ENCODE results near the gene SEC31B.

SEC31B gene, protein sequence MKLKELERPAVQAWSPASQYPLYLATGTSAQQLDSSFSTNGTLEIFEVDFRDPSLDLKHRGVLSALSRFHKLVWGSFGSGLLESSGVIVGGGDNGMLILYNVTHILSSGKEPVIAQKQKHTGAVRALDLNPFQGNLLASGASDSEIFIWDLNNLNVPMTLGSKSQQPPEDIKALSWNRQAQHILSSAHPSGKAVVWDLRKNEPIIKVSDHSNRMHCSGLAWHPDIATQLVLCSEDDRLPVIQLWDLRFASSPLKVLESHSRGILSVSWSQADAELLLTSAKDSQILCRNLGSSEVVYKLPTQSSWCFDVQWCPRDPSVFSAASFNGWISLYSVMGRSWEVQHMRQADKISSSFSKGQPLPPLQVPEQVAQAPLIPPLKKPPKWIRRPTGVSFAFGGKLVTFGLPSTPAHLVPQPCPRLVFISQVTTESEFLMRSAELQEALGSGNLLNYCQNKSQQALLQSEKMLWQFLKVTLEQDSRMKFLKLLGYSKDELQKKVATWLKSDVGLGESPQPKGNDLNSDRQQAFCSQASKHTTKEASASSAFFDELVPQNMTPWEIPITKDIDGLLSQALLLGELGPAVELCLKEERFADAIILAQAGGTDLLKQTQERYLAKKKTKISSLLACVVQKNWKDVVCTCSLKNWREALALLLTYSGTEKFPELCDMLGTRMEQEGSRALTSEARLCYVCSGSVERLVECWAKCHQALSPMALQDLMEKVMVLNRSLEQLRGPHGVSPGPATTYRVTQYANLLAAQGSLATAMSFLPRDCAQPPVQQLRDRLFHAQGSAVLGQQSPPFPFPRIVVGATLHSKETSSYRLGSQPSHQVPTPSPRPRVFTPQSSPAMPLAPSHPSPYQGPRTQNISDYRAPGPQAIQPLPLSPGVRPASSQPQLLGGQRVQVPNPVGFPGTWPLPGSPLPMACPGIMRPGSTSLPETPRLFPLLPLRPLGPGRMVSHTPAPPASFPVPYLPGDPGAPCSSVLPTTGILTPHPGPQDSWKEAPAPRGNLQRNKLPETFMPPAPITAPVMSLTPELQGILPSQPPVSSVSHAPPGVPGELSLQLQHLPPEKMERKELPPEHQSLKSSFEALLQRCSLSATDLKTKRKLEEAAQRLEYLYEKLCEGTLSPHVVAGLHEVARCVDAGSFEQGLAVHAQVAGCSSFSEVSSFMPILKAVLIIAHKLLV

DNA sequence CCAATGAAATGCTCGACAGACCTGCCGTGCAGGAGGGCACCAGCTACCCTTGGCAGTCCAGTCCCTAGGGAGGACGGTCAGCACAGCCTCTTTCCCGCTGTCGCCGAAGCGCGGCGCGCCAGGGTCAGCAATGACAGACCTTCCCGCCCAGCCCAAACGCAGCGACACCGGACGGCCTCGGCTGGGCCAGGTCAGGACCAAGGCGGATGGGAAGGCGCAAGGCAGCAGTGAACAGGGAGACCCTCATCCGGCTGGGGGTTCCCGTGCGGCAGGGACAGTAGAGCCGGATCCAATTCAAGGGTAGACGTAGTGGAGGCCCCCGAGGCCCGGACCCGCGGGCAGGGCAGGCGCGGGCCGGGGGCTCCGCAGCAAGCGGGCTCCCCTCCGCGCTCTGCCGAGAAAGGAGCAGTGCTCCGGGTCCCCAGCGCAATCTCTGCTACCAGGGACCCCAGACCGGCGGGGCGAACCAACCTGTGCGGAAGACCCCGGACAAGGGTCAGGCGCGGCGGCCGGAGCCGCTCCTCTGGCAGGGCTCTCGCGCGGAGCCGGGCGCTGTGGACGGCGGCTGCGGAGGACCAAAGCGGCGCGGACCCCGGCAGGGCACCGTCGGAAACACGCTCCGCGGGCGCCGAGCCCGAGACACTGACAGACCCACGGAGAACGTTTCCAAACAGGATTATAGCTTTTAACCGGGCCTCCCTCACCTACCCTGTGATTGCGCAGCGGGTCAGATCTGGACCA lies at the start of gene SEC31B:
Gene SEC31B, minus strand, starts transcription at position 551 of the 741 bp plus-strand sequence. CDS start 2,909 bp downstream, outside the sequence.
- DNase-seq (ENCODE audit: low read depth) = no peak

DNA sequence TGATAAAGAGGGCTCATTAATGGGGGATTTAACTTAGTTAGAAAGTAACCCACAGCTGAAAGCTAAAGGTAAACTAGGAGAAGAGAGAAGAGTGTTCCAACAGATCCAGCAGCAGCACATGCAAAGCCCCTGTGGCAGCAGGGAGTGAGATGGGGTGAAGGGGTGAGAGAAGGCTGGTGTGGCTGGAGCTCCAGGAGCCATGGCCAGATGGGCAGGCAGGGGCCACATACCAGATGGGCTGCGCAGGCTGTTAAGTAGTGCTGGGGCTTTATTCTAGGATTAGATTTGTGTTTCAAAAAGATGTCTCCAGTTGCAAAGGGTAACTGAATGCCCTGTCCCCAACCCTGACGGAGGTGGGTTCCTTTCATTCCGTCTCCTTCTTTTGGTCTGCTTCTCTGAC lies 49.3 kb upstream of the SEC31B start:
- no peak for DNase-seq (ENCODE audit: low read depth)

DNA sequence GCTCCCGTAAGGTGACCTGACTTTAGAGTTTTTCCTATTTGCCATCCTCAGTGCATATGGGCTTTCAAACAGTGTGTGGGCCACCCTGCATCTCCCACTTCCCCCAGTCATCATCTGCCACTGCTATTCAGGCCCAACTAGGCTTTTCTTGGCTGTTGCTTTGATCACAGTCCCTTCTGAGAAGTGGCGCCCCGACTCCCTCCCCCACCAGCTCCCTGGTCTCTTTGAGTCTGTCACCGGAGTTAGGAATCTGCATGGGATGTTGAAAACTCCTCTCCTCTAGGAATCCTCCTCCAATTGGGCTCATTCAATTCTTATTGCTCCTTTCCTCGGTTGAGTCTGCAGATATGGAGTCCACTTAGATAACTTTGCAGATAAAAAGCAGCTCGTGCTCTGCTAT lies 48.2 kb upstream of the SEC31B start:
- DNase-seq (ENCODE audit: low read depth) = no peak

DNA sequence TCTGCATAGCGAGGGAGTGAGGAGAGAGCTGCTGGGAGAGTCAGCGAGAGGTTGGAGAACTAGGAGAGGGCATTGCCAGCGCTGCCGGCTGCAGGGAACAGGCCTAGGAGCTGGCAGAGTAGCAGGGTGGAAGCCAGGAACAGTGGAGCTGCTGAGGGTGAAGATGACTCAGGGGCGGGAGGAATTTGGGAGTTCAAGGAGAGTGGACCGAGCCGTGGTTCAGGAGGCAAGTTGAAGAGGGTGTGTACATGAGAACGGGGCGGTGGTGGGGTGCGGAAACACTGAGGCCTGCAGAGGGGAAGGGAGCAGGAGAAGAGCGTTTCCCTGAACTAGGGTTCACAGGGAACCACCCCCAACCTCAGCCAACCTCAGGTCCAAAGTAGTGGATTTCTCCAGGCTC lies 47.6 kb upstream of the SEC31B start:
- no peak for DNase-seq (ENCODE audit: low read depth)

DNA sequence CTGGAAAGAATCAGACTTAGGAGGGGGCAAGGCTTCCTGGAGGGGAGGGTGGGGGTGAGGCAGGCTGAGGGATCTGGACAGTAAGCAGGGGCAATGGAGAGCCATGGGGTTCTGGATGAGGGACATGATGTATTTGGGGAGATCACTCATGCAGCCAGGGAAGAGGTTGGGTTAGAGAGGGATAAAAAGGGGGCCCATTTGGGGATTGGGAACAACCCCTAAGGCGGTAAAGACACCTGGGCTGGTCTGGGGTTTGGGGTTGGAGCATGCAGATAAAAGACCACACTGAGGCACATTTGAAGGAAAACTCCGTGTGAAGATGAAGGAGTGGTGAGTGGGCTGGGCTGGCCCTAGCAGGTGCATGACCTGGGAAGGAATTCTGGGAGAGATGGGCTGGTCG lies 46.9 kb upstream of the SEC31B start:
- DNase-seq (ENCODE audit: low read depth) = no peak

DNA sequence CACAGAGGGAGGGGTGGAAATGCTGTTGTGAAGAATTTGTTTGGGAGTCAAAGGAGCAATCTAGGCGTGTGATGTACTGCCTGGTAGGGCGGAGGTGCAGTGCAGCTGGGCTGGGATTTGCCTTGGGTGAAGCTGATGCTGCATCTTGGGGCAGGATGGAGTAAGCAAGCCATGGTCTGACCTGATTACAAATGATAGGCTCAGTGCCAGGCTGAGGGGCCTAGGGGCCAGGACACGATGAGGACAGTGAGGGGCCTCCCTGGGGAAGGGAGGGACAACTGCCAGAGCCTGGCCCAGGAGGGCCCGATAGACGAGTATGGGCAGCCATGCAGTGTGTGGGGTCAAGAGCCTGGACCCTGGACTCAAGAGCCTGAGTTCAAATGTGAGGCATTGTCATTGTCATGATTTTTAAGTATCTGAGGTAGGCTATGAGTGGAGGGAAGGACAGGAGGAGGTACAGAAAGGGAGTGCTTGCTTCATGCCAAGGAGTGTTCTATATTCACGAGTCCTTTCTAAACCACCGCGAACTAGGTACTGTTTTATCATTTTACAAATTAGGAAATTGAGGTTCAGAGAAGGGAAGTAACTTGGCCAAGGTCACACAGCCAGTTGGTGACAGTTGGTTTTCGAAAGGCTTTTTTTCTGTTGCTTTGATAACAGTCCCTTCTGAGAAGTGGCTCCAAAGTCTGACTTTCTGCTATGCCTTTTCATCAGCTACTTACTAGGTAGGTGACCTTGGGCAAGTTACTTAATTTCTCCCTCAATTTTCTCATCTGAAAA lies 45.7 kb upstream of the SEC31B start:
- no peak for DNase-seq (ENCODE audit: low read depth)

DNA sequence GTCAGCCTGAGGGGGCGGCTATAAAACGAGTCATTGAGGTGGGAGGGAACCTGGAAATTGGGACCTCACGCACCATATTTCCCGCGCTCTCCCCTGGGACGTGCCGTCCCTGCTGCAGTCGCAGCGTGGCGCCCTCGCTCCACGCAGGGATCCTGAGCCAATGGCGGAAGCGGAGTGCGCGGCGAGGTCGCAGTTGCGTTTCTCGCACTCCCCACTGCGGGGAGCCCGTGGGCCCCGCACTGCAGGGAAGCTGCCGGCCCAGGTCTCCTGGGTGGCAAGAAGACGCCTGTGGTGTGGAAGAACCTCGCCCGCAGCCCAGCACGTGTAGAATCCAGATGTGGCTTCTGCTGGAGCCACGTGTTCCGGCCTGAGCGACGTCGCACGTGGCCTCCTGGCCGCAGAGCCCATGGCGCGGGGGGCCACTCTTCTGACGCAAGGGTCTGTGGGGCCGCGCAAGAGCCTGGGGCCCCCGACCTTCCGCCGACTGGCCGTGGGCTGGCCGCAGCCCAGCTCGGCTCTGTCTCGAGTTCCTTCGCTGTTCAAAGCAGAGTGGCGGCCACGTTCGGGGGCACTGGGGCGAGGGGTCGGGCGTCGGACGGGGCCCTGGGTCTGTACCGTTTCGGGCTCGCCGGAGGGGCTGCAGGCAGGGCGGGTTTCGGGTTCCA lies 42.5 kb upstream of the SEC31B start:
- DNase-seq (ENCODE audit: low read depth) = peak; percentile 58

DNA sequence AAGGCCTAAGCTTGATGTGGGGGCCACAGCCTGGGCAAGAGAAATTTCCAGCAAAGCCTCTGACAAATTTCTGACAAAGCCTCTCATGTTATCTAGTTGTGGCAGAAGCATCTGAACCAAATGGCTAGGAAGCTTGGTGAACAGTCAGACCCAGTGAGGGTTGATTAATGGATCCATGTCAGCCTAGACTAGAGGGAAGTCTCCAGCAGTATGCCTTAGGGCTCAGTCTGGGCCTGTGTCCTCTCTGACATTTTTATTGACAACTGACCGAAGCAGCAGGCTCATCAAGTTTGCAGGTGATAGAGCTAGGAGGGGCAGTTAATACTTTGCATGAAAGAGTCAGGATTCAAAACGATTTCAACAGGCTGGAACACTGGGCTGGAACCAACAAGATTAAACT lies 41.3 kb upstream of the SEC31B start:
- DNase-seq (ENCODE audit: low read depth) = no peak

DNA sequence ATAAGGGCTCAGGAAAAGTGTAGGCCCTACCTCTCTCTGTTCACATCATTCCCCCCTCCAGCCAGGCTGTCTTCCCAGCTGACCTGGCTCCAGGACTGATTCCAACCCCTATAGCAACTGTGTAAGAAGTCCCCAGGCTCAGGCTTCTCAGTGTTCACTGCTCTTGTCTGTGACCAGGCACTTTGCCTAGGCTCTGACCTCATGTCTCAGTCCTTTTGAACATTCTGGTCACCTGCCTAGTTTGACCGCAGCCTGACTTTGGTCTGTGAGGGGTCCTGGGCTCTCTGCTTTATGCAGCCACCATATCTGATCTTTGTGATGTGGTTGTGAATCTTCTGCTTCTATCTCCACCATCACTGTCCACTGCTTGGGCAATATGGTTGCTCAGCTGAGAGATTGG lies 40.6 kb upstream of the SEC31B start:
- DNase-seq (ENCODE audit: low read depth) = no peak

DNA sequence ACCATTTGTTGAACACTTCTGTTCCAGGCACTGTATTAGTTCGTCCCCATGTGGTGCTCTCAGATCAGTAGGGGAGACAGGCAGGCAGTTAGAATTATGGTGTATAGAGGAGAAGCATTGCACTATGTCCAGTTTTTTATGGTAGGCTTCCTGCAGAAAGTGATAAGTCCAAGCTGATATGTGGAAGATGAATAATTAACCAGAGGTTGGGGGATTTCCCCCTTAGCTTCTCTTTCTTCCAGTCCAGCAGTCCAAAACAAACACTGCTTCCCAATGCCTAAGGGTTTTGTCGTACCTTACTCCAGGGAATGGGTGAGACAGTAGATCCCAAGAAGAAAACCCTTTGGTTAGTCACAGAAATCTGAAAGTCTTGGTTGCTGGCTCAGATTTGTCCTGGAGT lies 35.2 kb upstream of the SEC31B start:
- DNase-seq (ENCODE audit: low read depth) = no peak

DNA sequence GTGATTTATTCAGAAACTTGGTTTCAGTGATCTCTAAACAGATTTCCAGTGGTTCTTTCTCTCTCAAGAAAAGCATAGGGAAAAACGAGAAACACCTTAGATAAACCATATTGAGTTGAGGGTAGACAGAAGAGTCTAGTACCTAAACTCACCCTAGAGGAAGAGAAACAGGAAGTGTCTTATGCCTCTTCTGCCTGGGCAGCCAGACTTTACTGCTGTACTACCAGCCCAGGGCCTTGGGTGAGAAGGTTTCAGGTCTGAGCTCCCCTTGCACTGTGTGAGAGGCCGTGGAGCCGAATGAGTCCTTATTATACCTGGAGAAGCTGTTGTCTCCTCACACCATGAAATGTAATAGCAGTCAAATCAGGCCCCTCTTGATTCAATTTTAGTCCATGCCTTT lies 34.3 kb upstream of the SEC31B start:
- no peak for DNase-seq (ENCODE audit: low read depth)

DNA sequence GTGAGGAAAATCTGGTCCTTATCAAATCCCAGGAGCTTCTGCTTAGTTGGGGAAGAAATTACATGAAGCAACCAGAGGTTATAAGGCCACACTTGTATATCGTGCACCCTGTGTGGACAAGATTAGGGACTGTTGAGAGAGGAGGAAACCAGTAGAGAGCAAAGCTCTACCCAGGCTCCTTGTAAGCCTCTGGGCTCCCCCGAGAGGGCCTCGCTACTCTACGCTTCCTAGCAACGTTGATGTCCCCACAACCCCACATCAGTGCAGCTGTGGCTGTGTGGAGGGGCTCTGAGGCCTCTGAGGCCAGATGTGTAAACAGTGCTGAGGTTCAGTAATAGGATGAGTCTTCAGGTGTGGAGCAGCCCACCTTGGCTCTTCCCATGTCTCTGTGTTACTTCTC lies 32.1 kb upstream of the SEC31B start:
- no peak for DNase-seq (ENCODE audit: low read depth)

DNA sequence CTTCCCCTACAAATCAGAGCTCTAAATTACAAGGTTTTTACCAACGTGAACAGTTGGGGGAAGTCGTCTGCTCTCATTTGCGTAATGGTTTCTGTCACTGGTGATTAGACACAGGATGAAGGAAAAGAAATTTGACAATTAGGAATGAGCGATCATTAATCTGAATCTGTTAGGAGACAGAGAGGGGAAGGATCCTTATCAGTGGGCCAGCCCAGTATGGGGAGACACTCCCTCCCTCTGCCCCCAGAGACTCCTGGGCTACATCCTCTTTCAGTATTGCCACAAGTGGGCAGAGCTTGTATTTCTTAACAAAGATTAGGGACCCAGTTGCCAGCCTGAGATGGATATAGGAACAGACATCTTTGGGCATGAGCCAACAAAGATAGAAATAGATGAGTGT lies 31.5 kb upstream of the SEC31B start:
- DNase-seq (ENCODE audit: low read depth) = no peak

DNA sequence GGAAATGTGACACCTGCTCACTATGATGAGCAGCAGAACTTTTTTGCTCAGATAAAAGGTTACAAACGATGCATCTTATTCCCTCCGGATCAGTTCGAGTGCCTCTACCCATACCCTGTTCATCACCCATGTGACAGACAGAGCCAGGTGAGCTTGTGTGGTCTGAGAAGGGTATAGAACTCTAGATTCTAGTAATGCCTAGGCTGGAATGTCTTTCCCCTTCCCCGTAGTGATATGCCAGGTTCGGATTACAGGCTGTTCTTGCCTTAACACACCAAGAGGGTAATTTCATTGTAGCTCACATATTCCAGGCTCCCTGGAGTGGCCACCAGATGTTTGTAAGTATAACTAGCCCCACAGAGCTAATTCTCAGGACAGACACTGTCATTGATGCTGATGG lies 25.3 kb upstream of the SEC31B start:
- DNase-seq (ENCODE audit: low read depth) = no peak

DNA sequence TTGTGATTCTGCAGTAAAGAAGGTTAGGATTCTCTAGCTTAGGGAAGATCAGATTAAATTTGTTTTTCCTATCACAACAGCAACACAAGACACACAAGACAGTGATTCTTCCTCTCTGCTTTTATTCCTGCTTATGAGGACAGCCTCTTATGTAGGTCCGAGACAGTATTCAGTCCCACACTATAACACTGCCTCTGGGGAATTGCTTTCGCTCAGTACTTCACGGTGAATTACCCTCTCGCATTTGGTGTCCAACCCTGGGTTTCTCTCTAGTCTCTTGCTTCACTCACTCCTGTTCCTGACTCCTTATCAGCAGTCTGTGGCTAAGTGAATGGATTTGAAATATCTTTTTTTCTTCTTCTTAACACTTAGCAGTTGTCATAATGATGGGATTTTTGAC lies 17.8 kb upstream of the SEC31B start:
- no peak for DNase-seq (ENCODE audit: low read depth)

DNA sequence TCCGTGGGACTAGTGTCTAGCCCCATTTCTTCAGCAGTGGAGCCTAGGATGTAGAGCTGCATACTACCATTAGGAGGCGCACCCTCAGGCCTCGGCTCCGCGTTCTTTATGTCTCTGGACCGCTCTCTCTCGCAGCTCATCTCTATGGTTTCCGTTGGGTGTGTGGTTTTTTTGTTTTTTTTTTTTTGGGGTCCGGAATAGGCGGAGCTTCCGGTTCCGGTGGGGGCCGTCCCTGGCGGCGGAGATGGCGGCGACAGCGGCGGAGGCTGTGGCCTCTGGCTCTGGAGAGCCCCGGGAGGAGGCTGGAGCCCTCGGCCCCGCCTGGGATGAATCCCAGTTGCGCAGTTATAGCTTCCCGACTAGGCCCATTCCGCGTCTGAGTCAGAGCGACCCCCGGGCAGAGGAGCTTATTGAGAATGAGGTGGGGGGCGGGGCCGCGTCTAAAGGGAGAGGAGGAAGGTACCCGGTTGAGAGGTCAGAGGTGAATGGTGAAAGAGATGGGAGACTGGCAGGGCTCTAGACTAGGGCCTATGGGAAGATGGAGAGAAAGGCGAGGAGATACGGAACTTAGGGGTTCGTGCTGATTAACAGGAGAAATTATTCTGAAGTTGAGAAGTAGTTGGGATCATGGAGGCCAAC lies 16.2 kb upstream of the SEC31B start, which contains the start of gene HIF1AN:
Gene HIF1AN, plus strand, starts transcription at position 229 of the 639 bp plus-strand sequence. Its CDS starts 16 bp downstream, at position 245.
- DNase-seq (ENCODE audit: low read depth) = peak; percentile 85

DNA sequence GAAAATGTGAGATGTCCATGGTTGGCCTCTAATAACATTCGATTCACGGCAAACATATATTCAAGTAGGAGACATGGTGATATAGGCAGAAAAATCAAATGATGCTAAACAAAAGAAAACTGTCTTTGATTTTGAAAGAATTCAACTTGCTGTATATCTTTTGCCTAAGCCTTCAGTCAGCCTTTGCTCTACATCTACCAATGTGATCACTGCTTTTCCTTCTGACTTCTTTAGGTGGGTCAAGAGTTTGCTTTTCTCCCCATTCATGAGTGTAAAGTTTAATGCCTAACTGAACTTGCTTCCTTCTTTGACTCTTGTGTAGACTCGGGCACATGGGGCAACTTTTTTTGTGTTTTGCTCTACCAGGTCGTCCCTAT lies 15.7 kb upstream of the SEC31B start:
- no peak for DNase-seq (ENCODE audit: low read depth)

DNA sequence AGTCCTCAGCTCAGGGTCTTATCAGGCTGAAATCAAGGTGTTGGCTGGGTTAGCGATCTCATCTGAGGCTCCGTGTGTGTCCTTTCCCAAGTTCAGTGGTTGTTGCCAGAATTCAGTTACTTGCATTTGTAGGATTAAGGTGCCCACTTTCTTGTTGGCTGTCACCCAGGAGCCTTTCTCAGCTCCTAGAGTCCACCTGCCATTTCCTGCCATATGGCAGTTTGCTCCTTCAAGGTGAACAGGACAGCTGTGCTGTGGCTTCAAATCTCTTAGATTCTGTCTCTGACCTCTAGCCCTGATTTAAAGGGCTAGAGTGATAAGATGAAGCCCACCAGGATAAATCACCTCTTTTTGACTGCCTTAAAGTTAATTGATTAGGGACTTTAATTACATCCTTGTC lies 15.1 kb upstream of the SEC31B start:
- no peak for DNase-seq (ENCODE audit: low read depth)

DNA sequence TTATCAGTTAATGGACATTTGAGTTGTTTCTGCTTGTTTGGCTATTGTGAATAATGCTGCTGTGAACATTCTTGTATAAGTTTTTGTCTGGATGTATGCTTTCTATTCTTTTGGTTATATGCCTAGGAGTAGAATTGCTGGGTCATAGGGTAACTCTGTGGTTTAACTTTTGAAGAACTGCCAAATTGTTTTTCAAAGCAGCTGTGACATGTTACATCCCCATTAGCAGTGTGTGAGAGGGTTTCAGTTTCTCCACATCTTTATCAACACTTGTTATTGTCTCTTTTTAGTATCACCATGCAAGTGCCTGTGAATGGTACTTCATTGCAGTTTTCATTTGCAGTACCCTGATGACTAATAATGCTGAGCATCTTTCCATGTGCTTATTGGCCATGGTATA lies 12.1 kb upstream of the SEC31B start:
- DNase-seq (ENCODE audit: low read depth) = no peak

Data from activated gamma-delta T cell treated with anti-CD3 and anti-CD28 coated beads, Interleukin-2, amount 50 U/mL, for 16 hours (primary cell).